ENCODE data around the gene LSS.

GRCh38 chr21:46217511-46218196 lies 10.9 kb downstream of the LSS start:
- TF ChIP-seq MYC (IDR thresholded peaks at IDR 0.05; ENCODE audit: low read depth, low read length) (no peak), POLR2A (IDR thresholded peaks at IDR 0.05; ENCODE audit: extremely low read depth, insufficient read length) (no peak), CTCF (IDR thresholded peaks at IDR 0.05; ENCODE audit: low read depth, low read length) (no peak), MAX (IDR thresholded peaks at IDR 0.05; ENCODE audit: low read depth, low read length) (no peak)

Measured in NB4 (cell line).